ENCODE data around the gene PRKAR1A. TPM values are rescaled to one million over a fixed set of nuclear protein-coding genes. Genes with fewer than 3 reads are reported as not detected.

PRKAR1A gene
- total and polyA plus RNA-seq, 11 donors: 192 to 1,392 (median 837) TPM

DNA sequence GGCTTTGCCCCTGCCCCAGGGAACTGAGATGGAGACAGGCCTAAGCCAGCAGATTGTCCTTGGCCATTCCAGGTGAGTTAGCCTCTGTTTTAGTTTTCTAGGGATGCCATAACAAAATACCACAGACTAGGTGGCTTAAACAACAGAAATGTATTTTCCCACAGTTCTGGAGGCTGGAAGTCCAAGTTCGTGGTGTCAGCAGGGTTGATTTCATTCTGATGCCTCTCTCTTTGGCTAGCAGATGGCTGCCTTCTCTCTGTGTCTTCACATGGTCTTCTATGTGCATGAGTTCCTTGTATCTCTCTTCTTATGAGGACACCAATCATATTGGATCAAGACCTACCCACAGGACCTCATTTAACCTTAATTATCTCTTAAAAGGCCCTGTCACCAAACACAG, 76.1 kb downstream of the PRKAR1A start:
- TF ChIP-seq POLR2A (IDR thresholded peaks at IDR 0.05): no peak
- TF ChIP-seq, protein P1, sequence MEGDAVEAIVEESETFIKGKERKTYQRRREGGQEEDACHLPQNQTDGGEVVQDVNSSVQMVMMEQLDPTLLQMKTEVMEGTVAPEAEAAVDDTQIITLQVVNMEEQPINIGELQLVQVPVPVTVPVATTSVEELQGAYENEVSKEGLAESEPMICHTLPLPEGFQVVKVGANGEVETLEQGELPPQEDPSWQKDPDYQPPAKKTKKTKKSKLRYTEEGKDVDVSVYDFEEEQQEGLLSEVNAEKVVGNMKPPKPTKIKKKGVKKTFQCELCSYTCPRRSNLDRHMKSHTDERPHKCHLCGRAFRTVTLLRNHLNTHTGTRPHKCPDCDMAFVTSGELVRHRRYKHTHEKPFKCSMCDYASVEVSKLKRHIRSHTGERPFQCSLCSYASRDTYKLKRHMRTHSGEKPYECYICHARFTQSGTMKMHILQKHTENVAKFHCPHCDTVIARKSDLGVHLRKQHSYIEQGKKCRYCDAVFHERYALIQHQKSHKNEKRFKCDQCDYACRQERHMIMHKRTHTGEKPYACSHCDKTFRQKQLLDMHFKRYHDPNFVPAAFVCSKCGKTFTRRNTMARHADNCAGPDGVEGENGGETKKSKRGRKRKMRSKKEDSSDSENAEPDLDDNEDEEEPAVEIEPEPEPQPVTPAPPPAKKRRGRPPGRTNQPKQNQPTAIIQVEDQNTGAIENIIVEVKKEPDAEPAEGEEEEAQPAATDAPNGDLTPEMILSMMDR (IDR thresholded peaks at IDR 0.05): no peak
- 65 to 82% (median 75%) methylated on average over 1 of the region's 1 CpG for WGBS, 4 donors
- Histone ChIP-seq H3K27ac (no peak overlapping the region), H3K4me1 (peaks cover 0 to 25% (median 0%) of the 10 kb centered on the region in 12 donors), H3K9me3 (peaks cover 0 to 13% (median 0%) of the 10 kb centered on the region in 12 donors), H3K27me3 (no peaks in the 10 kb centered on the region), H3K4me3 (no peak overlapping the region), H3K36me3 (peaks cover 0 to 11% (median 0%) of the 10 kb centered on the region in 9 donors)
- intact Hi-C loops (cut with DNase I): no loop called here
- DNase-seq (no peak), ATAC-seq (no peak)

DNA sequence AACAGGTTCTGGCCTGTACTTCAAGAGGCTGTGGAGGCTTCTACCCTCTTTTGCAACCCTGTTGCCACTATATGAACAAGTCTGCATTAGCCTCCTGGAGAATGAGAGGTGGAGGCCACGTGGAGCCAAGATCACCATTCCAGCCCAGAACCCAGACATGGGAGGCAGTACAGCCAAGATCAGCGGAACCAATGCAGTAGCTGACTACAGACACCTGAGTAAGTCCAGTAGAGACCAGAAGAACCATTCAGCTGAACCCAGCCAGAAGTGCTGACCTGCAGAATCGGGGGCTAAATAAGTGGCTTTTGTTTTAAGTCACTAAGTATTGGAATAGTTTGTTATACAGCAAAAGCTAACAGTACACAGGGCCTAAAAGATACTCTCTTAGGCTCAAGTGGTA, 76.9 kb downstream of the PRKAR1A start:
- no peaks in the 10 kb centered on the region for H3K27me3 ChIP-seq
- intact Hi-C loops (cut with DNase I): no loop called here
- H3K9me3 ChIP-seq: peaks cover 0 to 13% (median 0%) of the 10 kb centered on the region in 12 donors
- H3K4me3 ChIP-seq: no peak overlapping the region
- WGBS, 4 donors: 91 to 94% (median 92%) methylated on average over 2 to 3 of the region's 3 CpGs
- peaks cover 0 to 31% (median 0%) of the 10 kb centered on the region in 12 donors for H3K4me1 ChIP-seq
- H3K36me3 ChIP-seq: peaks cover 0 to 11% (median 0%) of the 10 kb centered on the region in 9 donors
- DNase-seq (no peak), ATAC-seq (no peak)
- no peak overlapping the region for H3K27ac ChIP-seq
- TF ChIP-seq, protein P1 (IDR thresholded peaks at IDR 0.05): no peak

DNA sequence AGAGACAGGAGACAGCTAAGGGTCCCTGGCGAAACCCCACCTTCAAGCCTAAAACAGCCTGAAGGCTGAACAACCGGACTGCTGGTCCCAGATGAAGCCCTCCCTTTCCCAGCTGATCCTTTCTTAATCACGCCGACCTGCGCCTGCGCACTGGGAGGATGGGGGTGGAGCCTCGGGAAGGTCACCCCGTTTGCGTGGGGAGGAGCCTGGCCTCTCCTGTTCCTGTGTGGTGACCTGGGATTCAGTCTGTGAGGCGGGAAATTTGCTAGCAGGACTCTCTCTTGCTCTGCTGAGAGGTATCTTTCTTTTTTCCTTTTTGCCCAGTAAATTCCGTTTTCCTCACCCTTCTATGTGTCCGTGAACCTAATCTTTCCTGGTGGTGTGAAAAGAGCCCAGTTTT, 79.4 kb downstream of the PRKAR1A start:
- DNase-seq: peak in 3 of 5 donors; percentile 24 to 41 (median 34)
- Histone ChIP-seq H3K4me1 (peaks cover 0 to 52% (median 4%) of the 10 kb centered on the region in 12 donors), H3K36me3 (peaks cover 0 to 11% (median 0%) of the 10 kb centered on the region in 9 donors), H3K27ac (peak overlapping the region in 2 of 12 donors; percentile 34 to 38), H3K4me3 (no peak overlapping the region), H3K9me3 (peaks cover 0 to 13% (median 0%) of the 10 kb centered on the region in 12 donors), H3K27me3 (no peaks in the 10 kb centered on the region)
- intact Hi-C loops (cut with DNase I): loop anchor here in 1 of 10 donors (10.0 kb wide), 1 partner anchor 163 kb away; no protein-coding TSS in a partner anchor
- no peak for TF ChIP-seq POLR2A (IDR thresholded peaks at IDR 0.05)
- TF ChIP-seq, protein P1 (IDR thresholded peaks at IDR 0.05): no peak
- ATAC-seq: no peak
- WGBS, 4 donors: 73 to 85% (median 78%) methylated on average over 12 of the region's 12 CpGs

DNA sequence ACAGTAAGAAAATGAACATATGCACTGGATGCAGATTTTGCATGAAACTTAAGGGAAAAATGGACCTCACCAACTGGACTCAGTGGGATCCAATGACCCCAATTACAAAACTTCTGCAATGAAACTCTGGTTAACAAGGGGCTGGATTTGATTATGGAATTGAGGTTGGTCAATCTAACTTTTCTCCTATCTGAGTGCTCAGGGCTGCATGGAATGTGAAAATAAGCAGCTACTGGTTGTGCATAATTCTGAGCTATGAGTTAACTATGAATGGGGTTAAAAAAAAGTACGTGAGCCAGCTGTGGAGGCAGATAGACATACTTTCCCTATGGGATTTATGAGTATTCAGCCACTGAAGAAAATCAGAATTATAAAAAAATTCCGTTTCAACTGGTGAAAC, 79.8 kb downstream of the PRKAR1A start:
- no peak for DNase-seq
- Histone ChIP-seq H3K4me1 (peaks cover 0 to 55% (median 5%) of the 10 kb centered on the region in 12 donors), H3K9me3 (peaks cover 0 to 13% (median 0%) of the 10 kb centered on the region in 12 donors), H3K27me3 (no peaks in the 10 kb centered on the region), H3K36me3 (peaks cover 0 to 11% (median 0%) of the 10 kb centered on the region in 9 donors), H3K4me3 (no peak overlapping the region), H3K27ac (peak overlapping the region in 2 of 12 donors; percentile 47 to 49)
- 60 to 80% (median 71%) methylated on average over 2 of the region's 2 CpGs for WGBS, 4 donors
- TF ChIP-seq POLR2A (IDR thresholded peaks at IDR 0.05): no peak
- TF ChIP-seq, protein P1 (IDR thresholded peaks at IDR 0.05): no peak
- intact Hi-C loops (cut with DNase I): loop anchor here in 1 of 10 donors (10.0 kb wide), 1 partner anchor 163 kb away; no protein-coding TSS in a partner anchor
- no peak for ATAC-seq
